Measurements from ENCODE around the gene GSTO2.

DNA sequence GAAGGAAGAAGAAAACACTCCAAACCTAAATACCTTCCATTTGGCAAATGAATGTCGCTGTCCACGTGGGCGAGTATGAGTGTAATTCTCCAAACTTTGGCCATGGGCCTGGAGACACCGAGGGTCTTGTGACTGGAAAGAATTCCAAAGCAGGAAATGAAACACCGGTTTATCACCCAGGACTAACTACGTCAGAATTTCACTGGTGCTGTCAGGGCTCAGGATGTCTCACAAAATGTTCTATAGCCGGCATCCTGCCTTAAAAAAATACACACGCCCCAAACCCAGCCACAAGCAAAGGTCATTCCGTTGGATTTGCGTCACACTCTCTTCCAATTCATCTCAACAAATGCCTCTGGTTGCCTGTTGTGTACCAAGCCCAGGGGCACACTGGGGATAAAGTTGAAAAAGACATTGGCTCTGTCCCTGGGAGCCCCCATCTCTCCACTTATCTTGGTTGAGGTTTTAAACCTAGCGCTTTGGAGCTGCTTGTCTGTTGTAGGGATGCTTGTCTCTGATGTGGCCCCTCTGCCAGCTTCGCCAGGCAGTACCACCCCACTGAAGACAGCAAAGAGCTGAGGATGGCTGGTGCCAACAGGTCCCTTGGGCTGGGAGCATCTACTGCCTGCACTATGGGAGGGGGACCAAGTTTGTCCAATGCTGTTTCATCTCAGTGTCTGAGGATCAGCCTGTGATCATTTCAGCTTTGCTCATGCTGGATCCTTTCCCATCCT is 31.2 kb downstream of the GSTO2 start:
- TF ChIP-seq, protein P1, sequence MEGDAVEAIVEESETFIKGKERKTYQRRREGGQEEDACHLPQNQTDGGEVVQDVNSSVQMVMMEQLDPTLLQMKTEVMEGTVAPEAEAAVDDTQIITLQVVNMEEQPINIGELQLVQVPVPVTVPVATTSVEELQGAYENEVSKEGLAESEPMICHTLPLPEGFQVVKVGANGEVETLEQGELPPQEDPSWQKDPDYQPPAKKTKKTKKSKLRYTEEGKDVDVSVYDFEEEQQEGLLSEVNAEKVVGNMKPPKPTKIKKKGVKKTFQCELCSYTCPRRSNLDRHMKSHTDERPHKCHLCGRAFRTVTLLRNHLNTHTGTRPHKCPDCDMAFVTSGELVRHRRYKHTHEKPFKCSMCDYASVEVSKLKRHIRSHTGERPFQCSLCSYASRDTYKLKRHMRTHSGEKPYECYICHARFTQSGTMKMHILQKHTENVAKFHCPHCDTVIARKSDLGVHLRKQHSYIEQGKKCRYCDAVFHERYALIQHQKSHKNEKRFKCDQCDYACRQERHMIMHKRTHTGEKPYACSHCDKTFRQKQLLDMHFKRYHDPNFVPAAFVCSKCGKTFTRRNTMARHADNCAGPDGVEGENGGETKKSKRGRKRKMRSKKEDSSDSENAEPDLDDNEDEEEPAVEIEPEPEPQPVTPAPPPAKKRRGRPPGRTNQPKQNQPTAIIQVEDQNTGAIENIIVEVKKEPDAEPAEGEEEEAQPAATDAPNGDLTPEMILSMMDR (IDR thresholded peaks at IDR 0.05; ENCODE audit: poor library complexity): no peak
- TF ChIP-seq EZH2phosphoT487 (IDR thresholded peaks at IDR 0.05; ENCODE audit: low read depth, severe bottlenecking, unreplicated experiment): no peak

Measured in hepatocyte (in vitro differentiated cells).